ENCODE results near the gene RNF151.
"Not testable (repeated sequence)": the region's sequence is repeated elsewhere in the genome, so short reads cannot be mapped to it uniquely, and the experiment has no call there.

RNF151 gene, protein sequence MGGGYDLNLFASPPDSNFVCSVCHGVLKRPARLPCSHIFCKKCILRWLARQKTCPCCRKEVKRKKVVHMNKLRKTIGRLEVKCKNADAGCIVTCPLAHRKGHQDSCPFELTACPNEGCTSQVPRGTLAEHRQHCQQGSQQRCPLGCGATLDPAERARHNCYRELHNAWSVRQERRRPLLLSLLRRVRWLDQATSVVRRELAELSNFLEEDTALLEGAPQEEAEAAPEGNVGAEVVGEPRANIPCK

DNA sequence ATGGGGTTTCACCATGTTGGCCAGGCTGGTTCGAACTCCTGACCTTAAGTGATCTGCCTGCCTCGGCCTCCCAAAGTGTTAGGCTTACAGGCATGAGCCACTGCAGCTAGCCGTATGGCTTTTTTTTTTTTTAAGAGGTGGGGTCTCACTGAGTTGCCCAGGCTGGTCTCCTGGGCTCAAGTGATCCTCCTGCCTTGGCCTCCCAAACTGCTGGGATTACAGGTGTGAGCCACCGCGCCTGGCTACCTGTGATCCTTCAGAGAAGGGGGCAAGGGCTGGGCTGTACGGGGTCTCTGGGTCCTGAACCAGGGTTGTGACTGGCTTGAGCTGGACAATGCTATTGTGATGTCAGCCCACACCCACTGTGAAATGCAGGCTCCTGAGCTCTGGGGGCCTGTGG is at the start of gene RNF151:
Gene RNF151, plus strand, starts transcription at position 397 of the 400 bp plus-strand sequence. CDS start 26 bp downstream, outside the sequence.
- no peak for DNase-seq (ENCODE audit: low read depth in 2 of 2)
- TF ChIP-seq, protein P1, sequence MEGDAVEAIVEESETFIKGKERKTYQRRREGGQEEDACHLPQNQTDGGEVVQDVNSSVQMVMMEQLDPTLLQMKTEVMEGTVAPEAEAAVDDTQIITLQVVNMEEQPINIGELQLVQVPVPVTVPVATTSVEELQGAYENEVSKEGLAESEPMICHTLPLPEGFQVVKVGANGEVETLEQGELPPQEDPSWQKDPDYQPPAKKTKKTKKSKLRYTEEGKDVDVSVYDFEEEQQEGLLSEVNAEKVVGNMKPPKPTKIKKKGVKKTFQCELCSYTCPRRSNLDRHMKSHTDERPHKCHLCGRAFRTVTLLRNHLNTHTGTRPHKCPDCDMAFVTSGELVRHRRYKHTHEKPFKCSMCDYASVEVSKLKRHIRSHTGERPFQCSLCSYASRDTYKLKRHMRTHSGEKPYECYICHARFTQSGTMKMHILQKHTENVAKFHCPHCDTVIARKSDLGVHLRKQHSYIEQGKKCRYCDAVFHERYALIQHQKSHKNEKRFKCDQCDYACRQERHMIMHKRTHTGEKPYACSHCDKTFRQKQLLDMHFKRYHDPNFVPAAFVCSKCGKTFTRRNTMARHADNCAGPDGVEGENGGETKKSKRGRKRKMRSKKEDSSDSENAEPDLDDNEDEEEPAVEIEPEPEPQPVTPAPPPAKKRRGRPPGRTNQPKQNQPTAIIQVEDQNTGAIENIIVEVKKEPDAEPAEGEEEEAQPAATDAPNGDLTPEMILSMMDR (IDR thresholded peaks at IDR 0.05; ENCODE audit: low read depth, low read length), result no peak
- peak within 1 kb of the TSS; percentile 88 to 92 for H3K4me3 ChIP-seq (replicated peaks in 1 of 2; ENCODE audit: low read depth in 2 of 2, low read length in 2 of 2)

DNA sequence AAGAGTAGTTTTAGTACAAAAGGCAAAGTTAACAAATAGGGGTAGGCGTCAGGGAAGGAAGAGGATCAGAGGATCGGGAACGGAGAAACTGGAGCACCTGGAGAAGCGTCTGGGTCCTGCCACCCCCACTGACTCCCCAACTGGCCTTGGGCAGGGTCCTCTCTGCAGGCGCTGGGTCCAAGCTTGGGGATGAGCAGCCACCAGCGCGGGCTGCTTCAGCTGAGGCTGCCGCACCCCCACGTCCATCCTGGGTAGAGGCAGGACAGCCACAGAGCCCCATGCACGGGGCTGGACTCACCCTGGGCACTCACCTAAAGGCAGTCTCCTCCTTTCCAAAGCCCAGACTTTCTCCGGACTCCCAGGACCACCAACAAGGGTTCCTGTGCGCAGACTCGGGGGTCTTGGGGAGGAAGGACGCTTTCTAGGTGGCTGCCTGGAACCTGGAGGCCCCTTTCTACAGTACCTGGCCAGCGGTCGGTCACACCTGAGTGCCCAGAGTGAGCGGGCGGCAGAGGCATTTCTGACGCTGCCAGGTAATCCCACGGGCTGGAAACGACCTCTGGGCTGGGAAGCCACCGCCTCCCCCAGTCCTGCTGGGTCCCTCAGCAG is 49.5 kb upstream of the RNF151 start:
- no peak for DNase-seq (ENCODE audit: low read depth in 2 of 2)
- H3K4me3 ChIP-seq (replicated peaks in 1 of 2; ENCODE audit: low read depth in 2 of 2, low read length in 2 of 2), result no peak overlapping the region
- TF ChIP-seq, protein P1 (IDR thresholded peaks at IDR 0.05; ENCODE audit: low read depth, low read length), result no peak

DNA sequence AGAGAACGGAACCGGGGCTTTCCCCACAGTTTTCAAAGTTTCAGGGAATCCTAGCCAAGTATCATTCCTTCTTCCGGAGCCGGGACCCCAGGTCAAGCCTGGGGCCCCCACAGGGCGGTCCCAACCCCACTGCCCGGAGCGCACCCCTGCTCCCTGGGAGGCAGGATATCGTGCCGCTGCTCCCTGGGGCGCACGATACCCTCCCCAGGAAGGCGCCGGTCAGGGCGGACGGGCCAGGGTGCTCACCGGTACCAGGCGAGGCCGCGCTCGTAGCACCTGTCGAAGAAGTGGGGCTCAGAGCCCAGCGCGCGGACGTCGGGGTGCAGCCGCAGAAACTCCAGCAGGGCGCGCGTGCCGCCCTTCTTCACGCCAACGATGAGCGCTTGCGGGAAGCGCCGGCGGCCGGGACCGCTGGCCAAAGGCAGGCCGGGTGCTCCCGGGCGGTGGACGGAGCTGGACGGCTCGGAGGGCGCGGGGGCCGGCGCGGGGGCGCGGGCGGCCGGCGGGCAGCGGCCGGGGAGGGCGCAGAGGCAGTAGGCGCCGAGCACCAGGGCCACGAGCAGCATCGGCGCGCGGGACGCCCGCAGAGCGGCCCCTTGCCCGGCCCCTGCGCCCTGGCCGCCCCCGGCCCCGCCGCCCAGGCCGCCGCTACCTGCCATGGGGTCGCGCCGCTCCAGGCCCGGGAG is 48.8 kb upstream of the RNF151 start:
- no peak overlapping the region for H3K4me3 ChIP-seq (replicated peaks in 1 of 2; ENCODE audit: low read depth in 2 of 2, low read length in 2 of 2)
- no peak for DNase-seq (ENCODE audit: low read depth in 2 of 2)
- TF ChIP-seq, protein P1 (IDR thresholded peaks at IDR 0.05; ENCODE audit: low read depth, low read length), result no peak

DNA sequence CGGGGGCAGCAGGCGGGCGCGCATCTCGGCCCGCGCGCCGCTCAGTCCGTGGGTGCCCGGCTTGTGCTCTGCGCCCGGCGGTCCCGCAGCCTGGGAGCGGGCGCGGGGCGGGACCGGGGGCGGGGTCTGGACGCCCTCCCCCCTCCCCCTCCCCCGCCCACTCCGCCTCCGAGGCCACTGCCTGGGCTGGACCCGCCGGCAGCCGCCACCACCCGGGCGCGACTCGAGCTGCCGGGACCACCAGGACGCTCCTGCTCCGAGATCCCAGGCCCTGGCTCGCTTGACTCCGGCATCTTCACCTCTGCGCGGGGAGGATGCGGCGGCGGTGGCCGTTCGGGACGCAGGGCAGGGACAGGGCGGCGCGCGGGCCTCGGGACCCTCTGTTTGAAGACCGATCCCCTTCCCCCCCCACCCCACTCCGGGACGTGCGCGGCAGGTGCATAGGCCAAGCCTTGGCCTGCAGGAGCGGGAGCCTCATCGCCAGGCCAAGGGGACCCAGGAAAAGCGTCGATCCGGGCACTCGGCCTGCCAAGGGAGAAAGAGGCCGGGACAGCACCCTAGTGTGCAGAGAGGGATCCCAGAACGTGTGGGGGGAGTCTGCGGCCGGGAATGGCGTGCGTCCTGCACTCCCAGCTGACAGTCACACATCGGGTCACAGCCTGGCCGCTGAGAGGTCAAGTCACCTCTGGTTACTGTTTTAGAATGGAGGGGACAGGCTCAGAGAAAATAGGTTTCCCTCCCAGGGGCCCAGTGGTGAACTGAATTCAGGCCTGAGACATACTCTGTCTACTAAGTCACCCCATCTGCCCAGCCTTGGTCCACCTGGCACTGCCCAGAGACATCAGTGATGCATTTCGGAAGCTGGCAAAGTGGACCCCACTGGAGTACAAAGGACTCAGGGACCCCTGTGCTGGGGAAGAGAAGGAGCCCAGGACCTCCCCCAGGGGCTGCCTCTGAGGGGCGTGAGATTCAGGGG is 48.0 kb upstream of the RNF151 start, which contains the start of gene HS3ST6:
Gene HS3ST6, minus strand, starts transcription at position 65 of the 976 bp plus-strand sequence. CDS start 92 bp downstream, outside the sequence.
- TF ChIP-seq, protein P1 (IDR thresholded peaks at IDR 0.05; ENCODE audit: low read depth, low read length), result no peak
- no peak for DNase-seq (ENCODE audit: low read depth in 2 of 2)
- no peak within 1 kb of the TSS for H3K4me3 ChIP-seq (replicated peaks in 1 of 2; ENCODE audit: low read depth in 2 of 2, low read length in 2 of 2)

DNA sequence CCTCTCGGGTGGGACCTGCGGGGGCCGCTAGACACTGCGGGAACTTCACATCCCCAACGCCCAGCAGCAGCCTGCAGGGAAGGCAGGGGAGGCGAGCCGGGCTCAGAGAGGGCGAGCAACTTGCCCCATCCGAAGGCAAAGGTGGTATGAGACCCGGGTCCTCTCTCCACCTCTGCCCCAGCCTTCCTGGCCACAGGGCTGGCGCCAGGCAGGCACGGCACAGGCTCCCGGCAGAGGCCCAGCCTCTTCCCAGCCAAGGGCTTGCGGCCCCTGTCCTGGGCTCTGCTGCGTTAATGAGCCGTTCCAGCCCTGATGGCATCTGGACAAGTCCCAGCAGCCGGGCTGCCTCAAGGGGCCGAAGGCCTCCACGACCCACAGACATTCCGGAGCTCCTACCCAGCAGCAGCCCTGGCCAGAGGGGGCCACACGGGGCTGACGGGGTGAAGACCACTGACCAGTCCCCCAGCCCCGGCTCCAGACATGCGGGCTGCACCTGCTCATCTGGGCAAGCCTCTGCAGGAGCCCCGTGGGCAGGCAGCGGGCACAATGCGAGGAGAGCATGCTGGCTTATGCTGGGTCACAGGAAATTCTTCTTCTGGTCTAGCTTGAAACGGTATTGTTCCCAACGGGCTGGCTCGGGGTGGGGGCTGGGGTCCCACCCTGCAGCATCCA is 47.2 kb upstream of the RNF151 start:
- TF ChIP-seq, protein P1 (IDR thresholded peaks at IDR 0.05; ENCODE audit: low read depth, low read length), result no peak
- DNase-seq (ENCODE audit: low read depth in 2 of 2), result no peak
- H3K4me3 ChIP-seq (replicated peaks in 1 of 2; ENCODE audit: low read depth in 2 of 2, low read length in 2 of 2), result no peak overlapping the region

DNA sequence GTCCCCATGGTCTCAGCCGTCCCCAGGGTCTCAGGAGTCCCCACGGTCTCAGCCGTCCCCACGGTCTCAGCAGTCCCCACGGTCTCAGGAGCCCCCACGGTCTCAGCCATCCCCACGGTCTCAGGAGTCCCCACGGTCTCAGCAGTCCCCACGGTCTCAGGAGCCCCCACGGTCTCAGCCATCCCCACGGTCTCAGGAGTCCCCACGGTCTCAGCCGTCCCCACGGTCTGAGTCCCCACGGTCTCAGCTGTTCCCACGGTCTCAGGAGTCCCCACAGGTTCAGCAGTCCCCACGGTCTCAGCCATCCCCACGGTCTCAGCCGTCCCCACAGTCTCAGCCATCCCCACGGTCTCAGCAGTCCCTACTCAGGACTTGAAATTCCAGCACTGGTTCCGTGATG is 46.5 kb upstream of the RNF151 start:
- not testable (repeated sequence) for H3K4me3 ChIP-seq (replicated peaks in 1 of 2; ENCODE audit: low read depth in 2 of 2, low read length in 2 of 2); DNase-seq (ENCODE audit: low read depth in 2 of 2)

Measured in cardiac fibroblast (primary cell).